ENCODE data around the gene MTMR8.
"Not testable (repeated sequence)": the region's sequence is repeated elsewhere in the genome, so short reads cannot be mapped to it uniquely, and the experiment has no call there.

MTMR8 gene

DNA sequence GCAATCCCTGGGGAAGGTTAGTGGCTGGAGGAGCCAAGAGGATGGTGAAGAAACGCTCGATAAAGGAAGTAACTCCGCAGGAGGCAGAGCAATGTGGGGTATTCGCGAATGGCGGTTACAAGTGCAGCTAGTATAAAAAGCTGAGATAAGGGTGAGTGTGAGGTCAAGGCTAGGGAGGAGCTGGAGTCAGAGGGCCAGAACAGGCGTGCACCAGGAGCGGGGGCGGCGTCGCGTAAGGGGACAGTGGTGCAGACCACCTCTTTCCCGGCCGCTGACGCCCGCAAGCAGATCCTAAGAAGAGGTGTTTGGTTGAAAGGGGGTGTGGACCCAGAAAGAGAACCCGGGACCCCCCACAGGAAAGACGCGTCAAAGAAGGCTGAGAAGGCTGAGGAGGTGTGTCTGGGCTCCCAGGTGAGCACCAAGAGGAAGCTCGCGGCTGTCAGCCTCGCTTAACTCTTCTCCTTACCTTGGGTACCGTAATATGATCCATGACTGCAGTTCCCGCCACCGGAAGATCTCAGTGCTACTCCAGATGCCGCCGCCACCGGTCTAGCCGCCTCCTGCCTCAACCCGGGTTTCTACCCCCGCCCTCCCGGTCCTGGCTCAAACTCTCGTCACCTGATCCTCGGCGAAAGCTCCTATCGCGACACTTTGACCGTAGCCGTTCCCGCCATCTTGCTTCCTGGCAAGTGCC lies at the start of gene MTMR8:
TSS of gene MTMR8 (minus strand) at position 579 of the 694 bp plus-strand sequence. CDS start at position 490, 89 bp downstream.
- DNase-seq (ENCODE audit: low spot score) (peak; percentile 11), FAIRE-seq (peak; percentile 22)

DNA sequence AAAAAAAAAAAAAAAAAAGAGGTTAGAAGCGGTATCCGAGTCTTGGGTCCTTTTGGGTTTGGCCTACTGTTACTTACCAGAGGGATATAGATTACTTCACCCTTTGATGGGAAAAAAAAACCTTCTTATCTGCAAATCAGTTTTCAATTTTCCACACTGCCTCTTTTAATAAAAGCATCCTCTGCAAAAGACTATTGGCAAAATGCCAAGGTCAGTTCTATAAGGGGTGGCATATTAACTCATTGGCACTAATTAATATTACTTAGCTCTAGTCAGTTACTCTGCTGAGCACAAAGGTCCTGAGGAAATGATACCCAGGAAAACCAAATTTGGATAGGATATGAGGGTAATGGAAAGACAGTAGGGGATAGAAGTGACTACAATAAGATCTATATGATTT lies 44.3 kb upstream of the MTMR8 start:
- DNase-seq (ENCODE audit: low spot score) (no peak), FAIRE-seq (no peak)

DNA sequence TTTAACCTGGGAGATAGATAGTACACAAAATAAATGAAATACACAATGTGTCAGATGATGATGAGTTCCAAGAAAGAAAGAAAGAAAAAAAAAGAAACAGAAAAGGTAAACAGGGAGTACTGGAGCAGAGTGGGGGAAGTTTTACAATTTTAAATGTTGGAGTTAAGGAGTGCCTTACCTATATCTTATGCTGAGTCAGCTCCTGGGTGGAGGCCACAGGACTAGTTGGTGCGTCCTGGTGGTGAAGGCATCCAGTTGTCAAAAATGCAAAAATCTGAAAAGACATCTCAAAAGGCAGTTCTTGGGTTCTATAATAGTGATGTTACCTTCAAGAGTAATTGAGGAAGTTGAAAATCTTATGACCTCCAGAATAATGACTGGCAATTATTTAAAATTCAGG lies 42.4 kb upstream of the MTMR8 start:
- DNase-seq (ENCODE audit: low spot score), result no peak
- no peak for FAIRE-seq

DNA sequence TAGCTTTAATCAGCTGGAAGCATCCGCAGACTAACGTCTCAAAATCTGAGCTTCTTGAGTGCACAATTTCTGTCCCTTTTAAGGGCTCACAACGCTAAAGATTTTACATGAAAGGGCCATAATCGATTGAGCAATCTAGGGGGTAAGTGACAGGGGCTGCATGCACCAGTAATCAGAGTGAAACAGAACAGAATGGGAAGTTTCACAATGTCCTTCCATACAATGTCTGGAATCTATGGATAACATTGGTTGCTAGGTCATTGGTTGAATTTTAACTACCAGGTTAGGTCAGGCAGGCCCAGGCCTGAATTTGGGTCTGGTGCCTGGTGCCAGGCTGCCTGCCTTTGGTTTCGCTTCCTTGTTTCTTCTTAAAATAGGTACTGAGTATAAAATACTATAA lies 42.0 kb upstream of the MTMR8 start:
- no peak for FAIRE-seq
- DNase-seq (ENCODE audit: low spot score), result no peak

DNA sequence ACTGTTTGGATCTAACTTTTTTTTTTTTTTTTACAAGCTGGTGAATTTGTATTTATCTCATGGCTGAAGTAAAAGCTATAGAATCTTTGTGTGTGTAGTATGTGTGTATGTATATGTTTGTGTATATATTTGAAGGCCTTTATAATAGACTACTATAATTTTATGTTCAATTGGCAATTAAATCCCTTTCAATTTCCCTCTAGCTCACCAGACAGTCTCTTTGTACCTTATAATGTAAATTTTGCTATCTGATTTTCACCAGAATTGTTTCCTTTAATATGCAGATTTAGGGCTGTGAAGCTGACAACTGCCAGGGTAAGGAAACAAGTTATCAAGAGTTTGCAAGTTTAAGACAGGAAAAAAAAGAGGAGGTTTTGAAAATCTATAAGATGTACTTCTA lies 33.1 kb upstream of the MTMR8 start:
- no peak for DNase-seq (ENCODE audit: low spot score)
- FAIRE-seq, result no peak

DNA sequence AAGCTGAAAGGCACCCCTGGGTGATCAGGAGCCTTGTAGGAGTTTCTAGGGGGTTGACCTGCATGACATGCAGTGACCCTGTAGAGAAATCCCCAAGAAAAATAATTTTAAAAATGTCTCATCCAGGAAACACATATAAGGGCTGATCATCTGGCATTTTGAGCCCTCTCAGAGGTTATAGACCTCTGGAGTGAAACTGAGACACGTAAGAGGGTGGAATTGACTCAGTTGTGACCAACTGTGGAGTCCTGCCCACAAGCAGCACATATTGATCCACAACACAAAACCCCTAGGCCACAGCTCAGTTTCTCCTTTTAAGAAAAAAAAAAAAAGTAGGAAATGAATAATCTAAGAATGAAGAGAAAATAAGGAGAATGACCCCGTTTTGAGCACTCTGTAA lies 32.5 kb upstream of the MTMR8 start:
- FAIRE-seq, result no peak
- DNase-seq (ENCODE audit: low spot score), result no peak

DNA sequence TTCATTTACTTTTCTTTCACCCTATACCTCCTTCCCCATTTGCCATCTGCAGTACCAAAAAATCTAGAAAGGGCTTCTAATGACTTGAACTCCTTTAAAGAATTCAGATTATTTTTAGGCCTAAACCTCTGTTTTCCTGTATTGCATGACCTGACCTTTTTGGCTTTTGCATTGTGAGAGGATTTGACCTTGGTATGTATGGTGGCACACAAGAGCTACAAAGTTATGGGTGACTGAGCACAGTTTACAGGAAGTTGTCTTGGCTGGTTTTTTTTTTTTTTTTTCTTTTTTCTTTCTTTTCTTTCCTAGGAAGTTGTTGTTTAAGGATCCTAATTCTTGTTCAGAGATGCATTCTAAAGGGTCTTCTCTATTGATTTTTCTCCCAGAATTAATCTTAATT lies 32.0 kb upstream of the MTMR8 start:
- DNase-seq (ENCODE audit: low spot score), result no peak

DNA sequence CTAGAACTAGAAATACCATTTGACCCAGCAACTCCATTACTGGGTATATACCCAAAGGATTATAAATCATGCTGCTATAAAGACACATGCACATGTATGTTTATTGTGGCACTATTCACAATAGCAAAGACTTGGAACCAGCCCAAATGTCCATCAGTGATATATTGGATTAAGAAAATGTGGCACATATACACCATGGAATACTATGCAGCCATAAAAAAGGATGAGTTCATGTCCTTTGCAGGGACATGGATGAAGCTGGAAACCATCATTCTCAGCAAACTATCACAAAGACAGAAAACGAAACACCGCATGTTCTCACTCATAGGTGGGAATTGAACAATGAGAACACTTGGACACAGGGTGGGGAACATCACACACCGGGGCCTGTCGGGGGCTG lies 14.5 kb upstream of the MTMR8 start:
- not testable (repeated sequence) for FAIRE-seq; DNase-seq (ENCODE audit: low spot score)

More for the DNA sequence above, 32.0 kb upstream of the MTMR8 start:
- FAIRE-seq, result no peak

DNA sequence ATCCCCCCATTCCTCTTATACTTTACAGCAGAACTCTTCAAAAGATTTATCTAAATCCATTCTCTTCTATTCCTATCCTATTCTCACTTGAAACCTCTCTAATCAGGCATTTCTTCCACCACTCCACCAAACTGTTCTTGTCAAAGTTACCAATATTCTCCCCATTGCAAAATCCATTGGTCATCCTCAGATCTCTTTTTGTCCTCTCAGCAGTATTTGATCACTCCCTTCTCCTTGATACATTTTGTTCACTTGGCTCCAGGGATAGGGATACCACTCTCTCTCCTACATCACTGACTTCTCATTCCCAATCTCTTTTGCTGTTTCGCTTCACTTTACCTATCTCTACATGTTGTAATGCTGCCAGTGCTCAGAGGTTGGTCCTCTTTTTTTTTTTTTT lies 2.8 kb upstream of the MTMR8 start:
- DNase-seq (ENCODE audit: low spot score) (no peak), FAIRE-seq (no peak)

DNA sequence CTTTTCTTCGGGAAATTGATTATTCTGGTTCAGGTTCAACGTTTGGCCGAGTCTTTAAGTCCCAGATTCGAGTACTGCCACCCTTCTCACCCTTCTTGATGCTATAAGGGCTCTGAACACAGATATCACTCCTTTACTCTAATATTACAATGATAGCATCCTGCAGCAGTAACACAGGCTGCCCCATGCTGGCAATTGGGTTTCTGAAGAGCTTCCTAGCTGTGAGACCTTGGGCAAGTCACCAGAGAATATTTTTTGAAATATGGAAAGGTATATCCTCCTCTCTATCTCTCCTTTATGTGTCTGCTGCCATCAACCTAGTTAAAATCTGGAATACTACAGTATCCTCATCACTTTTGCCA lies 297 bp upstream of the MTMR8 start:
- FAIRE-seq (no peak), DNase-seq (ENCODE audit: low spot score) (no peak)

DNA sequence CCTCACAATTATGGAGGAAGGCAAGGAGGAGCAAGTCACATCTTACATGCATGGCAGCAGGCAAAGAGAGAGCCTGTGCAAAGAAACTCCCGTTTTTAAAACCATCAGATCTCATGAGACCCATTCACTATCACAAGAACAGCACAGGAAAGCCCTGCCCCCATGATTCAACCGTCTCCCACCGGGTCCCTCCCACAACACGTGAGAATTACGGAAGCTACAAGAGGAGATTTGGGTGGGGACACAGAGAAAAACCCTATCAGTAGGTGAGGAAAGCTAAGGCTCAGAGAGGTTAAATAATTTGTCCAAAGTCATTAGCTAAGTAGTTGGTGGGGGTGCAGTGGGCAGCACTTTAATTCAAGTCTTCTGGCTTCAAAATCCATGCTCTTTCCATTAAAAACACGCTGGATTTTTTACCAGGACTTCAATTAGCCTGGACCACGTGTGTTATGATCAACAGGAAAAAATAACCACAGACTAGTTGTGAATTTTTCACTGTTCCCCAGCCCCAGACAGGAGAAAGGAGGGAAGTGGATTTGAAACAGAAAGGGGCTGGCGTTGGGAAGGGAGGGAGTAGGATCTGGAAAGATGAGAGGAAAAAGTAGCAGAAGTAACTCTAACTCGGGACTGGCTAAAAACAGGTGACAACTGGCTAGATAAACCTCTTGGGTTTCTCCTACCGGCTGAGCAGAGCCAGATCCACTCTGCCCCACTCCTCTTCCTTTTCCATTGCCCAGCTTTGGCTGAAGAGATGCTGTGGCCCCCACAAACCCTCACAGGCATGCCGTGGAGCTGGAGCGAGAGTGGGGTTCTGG lies 986 bp downstream of the MTMR8 start:
- FAIRE-seq, result no peak
- no peak for DNase-seq (ENCODE audit: low spot score)

DNA sequence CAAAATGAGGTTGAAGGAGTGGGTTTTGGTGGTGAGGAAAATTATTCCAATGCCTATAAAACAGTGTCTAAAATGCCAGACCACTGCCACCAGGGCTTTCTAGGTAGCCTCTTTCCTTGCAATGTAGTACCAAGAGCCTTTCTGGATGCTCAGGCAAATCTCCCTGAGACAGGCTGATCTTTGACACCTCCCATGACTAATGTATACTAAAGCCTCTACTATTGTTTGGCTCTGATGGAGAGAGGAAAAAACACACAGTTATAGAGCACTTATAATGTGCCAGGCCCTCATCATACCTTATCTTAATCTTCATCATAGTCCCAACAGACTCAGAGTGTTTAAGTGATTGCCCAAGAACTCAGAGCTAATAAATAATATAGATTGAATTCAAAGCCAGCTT lies 5.8 kb downstream of the MTMR8 start:
- DNase-seq (ENCODE audit: low spot score) (no peak), FAIRE-seq (no peak)

DNA sequence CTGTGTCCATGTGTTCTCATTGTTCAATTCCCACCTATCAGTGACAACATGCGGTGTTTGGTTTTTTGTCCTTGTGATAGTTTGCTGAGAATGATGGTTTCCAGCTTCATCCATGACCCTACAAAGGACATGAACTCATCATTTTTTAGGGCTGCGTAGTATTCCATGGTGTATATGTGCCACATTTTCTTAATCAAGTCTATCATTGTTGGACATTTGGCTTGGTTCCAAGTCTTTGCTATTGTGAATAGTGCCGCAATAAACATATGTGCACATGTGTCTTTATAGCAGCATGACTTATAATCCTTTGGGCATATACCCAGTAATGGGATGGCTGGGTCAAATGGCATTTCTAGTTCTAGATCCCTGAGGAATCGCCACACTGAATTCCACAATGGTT lies 14.5 kb downstream of the MTMR8 start:
- not testable (repeated sequence) for DNase-seq (ENCODE audit: low spot score); FAIRE-seq

DNA sequence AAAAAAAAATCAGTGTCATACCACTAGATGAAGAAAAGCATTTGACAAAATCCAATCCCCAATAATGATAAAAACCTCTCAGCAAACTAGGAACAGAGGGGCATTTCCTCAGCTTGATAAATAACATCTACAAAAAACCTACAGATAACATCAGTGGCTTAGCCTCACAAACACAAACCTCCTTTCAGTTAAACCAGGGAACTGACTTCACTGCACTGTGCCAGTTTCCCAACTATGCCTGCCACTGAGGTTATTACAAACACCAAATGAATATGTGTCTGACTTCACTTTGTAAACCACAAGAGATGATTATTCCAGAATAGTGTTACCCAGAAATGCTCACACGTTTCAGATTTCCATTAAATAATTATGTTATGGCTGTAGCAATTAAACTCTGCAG lies 15.3 kb downstream of the MTMR8 start:
- DNase-seq (ENCODE audit: low spot score) (no peak), FAIRE-seq (no peak)

DNA sequence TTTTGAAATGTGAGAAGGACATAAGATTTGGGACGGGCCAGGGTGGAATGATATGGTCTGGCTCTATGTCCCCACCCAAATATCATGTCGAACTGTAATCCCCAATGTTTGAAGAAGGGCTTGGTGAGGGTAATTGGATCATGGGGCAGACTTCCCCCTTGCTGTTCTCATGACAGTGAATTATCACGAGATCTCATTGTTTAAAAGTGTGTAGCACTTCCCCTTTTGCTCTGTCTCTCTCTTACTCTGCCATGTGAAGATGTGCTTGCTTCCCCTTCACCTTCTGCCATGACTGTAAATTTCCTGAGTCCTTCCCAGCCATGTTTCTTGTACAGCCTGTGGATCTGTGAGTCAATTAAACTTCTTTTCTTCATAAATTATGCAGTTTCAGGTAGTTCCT lies 17.5 kb downstream of the MTMR8 start:
- DNase-seq (ENCODE audit: low spot score), result no peak
- no peak for FAIRE-seq

DNA sequence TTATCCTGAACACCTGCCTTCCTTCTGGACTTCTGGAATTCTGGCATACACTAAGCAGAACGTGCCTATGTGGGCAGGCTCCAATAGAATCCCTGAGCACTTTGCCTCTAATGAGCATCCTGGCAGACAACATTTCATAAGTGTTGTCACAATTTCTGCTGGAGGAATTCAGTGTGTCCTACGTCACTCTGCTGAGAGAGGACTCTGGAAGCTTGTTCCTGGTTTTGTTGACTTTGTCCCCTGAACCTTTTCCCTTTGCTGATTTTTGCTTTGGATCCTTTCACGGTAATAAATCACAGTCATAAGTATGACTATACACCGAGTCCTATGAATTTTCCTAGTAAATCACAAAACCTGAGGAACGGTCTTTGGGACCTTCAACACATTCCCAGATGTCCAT lies 43.2 kb downstream of the MTMR8 start:
- FAIRE-seq (no peak), DNase-seq (ENCODE audit: low spot score) (no peak)

DNA sequence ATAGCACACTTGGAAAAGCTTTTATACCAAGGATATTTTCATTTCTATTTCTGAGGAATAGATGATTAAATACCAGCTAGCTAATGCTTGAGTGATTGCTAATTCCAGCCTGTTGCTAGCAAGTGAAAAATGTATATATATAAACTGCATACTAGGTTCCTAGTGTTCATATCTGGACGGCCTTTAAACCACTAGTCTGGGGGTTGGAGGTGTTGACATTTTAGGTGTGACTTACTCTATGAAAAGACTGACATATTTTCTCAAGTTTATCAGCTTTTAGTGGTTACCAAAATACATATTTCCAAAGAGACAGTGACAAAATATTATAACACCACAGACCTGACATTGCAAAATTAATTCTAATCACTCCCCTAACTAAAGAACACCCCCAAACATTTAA lies 44.7 kb downstream of the MTMR8 start:
- no peak for FAIRE-seq
- no peak for DNase-seq (ENCODE audit: low spot score)

DNA sequence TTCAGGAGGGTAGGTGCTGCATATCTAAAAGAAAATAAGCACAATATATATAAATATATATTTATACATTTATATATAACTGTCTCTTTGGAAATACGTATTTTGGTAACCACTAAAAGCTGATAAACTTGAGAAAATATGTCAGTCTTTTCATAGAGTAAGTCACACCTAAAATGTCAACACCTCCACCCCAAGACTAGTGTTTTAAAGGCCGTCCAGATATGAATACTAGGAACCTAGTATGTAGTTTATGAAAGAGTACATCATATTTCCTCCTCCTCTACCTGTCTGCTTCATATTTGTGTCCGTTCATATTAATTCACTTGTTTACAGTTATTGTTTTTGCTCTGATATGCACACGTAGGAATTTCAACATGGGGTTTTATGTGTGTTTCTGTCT lies 45.2 kb downstream of the MTMR8 start:
- FAIRE-seq, result no peak
- DNase-seq (ENCODE audit: low spot score), result no peak

DNA sequence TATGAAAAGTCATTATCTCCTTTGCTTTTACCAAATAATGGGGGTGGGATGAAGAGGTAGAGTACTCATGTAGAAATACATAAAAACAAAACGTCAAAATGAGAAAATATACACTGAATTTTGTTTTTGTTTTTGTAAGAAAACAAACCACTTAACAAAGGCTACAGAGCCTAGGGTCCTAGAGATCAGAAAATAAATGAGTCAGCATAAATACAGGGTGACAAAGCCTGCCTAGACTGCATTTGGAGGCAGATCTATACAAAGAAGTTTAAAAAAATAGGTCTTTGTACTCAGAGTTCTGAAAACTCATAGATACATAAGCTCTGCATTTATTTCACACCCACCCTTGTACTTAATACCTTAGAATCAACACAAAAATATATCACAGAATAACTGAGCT lies 52.4 kb downstream of the MTMR8 start:
- no peak for FAIRE-seq
- no peak for DNase-seq (ENCODE audit: low spot score)

DNA sequence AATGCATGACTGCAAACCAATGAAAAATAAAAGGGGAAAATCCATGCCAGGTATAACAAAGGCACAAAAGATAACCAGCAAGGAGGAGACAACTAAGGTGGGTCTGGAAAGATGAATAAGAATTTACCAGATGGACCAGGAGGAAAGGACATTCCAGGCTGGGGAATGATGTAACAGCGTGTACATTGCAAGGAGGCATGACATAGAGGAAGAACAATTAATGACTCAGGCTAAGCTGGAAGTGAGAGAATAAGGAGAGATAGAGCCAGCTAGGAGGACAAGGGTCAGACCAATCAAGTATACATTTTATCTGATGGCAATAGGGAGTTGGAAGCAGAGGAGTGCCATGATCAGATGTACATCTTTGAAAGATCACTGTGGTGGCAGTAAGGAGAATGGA lies 57.0 kb downstream of the MTMR8 start:
- FAIRE-seq (no peak), DNase-seq (ENCODE audit: low spot score) (no peak)

DNA sequence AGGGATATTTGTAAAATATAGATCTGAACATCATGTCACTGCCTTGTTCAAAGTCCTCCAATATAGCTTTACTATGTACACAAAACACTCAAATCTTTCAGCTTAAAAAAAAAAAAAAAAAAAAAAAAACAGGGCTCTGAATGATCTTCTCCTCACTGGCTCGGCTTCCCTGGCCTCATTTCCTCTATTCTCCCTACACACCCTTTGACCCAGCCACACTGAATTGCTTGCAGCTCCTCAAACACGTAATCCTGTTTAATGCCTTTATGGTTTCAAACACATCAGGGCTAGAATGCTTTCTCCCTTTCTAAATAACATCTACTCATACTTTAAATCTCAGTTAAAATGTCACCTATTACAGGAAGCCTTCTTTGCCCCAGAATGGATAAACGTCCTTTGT lies 60.8 kb downstream of the MTMR8 start:
- DNase-seq (ENCODE audit: low spot score) (no peak), FAIRE-seq (no peak)

DNA sequence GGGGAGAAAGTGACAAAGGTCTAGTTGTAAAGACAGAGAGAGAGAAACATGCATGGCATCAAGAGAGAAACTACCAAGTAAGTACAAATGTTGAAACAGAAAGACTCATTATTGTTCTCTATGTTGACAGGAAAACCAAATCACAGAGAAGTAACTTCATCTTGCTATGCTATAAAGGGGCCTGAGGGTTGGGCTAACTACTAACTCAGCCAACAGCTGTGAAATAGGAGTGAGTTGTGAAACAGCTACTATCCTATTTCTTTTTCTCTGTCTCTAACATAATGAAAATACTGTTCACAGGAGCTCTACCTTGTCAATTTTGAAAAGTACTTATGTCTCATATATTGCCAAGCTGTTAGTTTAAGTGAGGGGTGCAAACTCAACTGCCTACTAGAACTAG lies 65.0 kb downstream of the MTMR8 start:
- FAIRE-seq (no peak), DNase-seq (ENCODE audit: low spot score) (no peak)

DNA sequence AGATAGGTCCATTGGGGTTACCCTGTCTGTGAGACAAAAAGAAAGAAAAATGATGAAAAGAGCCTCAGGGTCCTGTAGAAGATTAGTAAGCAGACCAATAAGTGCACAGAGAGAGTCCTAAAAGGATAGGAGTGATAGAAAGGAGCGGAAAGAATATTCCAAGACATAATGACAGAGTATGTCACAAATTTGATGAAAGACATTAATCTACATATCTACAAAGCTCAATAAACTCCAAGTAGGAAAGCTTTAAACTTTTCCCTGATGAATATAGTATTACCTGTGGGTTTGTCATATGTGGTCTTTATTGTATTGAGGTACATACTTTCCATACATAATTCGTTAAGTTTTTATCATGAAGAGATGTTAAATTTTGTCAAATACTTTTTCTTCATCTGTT lies 73.7 kb downstream of the MTMR8 start:
- DNase-seq (ENCODE audit: low spot score) (no peak), FAIRE-seq (no peak)

Data from RCC 7860 (cell line).